Gastroesophageal sphincter (tissue), 4 donors: ENCODE results near the gene NPHS2. TPM values are rescaled to one million over a fixed set of nuclear protein-coding genes. Genes with fewer than 3 reads are reported as not detected.

Experiments
- ATAC-seq: fragments of 150-250 bp; one replicate; pipeline ENCODE4 v1.9.1; 2016; ENCODE audit warnings: mild to moderate bottlenecking, moderate library complexity
- H3K27ac ChIP-seq, 4 donors: fragments of 200-600 bp; sonication (generic) in 3 of 4; 1 replicate in 3 of 4; 2 replicates in 1 of 4; pipeline ENCODE4 v1.5.1; 2016 to 2019
- H3K27me3 ChIP-seq: fragments of 200-600 bp; sonication (generic); one replicate; pipeline ENCODE4 v1.5.1; 2019
- H3K36me3 ChIP-seq, 2 donors: fragments of 200-600 bp; sonication (generic); one replicate each; pipeline ENCODE4 v1.5.1; 2019; ENCODE audit warnings: control low read depth in 1 of 2
- H3K4me1 ChIP-seq, 3 donors: fragments of 200-600 bp; sonication (generic); 1 replicate in 2 of 3; 2 replicates in 1 of 3; pipeline ENCODE4 v1.5.1; 2016 to 2019; ENCODE audit warnings: control low read depth in 2 of 3
- H3K4me3 ChIP-seq, 2 donors: fragments of 200-600 bp; sonication (generic); one replicate each; pipeline ENCODE4 v1.5.1; 2019; ENCODE audit warnings: mild to moderate bottlenecking in 1 of 2, moderate library complexity in 1 of 2
- H3K9me3 ChIP-seq, 3 donors: fragments of 200-600 bp; sonication (generic); one replicate each; pipeline ENCODE4 v1.5.1; 2017 to 2019; ENCODE audit warnings: control low read depth in 2 of 3
- EP300 ChIP-seq: sonication (generic); formaldehyde crosslinking; IDR thresholded peaks from one replicate; pipeline ENCODE4 v1.6.1; 2017; ENCODE audit warnings: antibody characterized with exemption, mild to moderate bottlenecking
- POLR2A ChIP-seq, 2 donors: fragments of 450-650 bp; IDR thresholded peaks; one replicate each; pipeline ENCODE4 v1.6.1; 2017; ENCODE audit warnings: antibody characterized with exemption in 2 of 2, mild to moderate bottlenecking in 2 of 2, moderate library complexity in 1 of 2
- POLR2AphosphoS5 ChIP-seq: sonication (generic); formaldehyde crosslinking; IDR thresholded peaks from one replicate; pipeline ENCODE4 v1.6.1; 2017; ENCODE audit warnings: antibody characterized with exemption
- WGBS, 2 donors: methylation state at CpG; one replicate each; pipeline ENCODE4 v1.1.5; 2018; ENCODE audit warnings: low coverage in 1 of 2; 5-methylcytosine and 5-hydroxymethylcytosine counted together
- total RNA-seq, 4 donors: library from RNA; depleted of rRNA; stranded (reverse); fragments of >200 nt; gene quantifications; one replicate each; pipeline ENCODE4 v1.1.0, GENCODE V29; 2016
- TF ChIP-seq, protein P1 (sequence below), 4 experiments: fragments of 200-600 bp in 2 of 4; fragments of 450-650 bp in 2 of 4; sonication (generic) in 1 of 4; IDR thresholded peaks; one replicate each; pipeline ENCODE4 v1.5.1; 2017 to 2019; ENCODE audit warnings: antibody characterized with exemption in 4 of 4, mild to moderate bottlenecking in 2 of 4, moderate library complexity in 2 of 4

The NPHS2 gene
- total RNA-seq, 4 donors from 2014 or later = not detected

GRCh38 chr1:179576509-179576908 is 761 bp upstream of the NPHS2 start:
- WGBS, 2 donors = 18 to 20% methylated on average over 5 of the region's 5 CpGs
- H3K36me3 ChIP-seq = no peaks in the 10 kb centered on the region
- ATAC-seq = no peak
- H3K27ac ChIP-seq = no peak overlapping the region
- H3K4me1 ChIP-seq = peaks cover 0 to 10% (median 5%) of the 10 kb centered on the region in 3 donors
- peaks cover 81% of the 10 kb centered on the region for H3K27me3 ChIP-seq
- TF ChIP-seq EP300 (no peak), POLR2AphosphoS5 (no peak)
- no peaks in the 10 kb centered on the region for H3K9me3 ChIP-seq
- no peak overlapping the region for H3K4me3 ChIP-seq

- H3K4me3 ChIP-seq = no peak overlapping the region
- H3K27me3 ChIP-seq = peaks cover 4% of the 10 kb centered on the region
- H3K27ac ChIP-seq = no peak overlapping the region
- H3K9me3 ChIP-seq = no peaks in the 10 kb centered on the region
- no peak for ATAC-seq
- H3K36me3 ChIP-seq = no peaks in the 10 kb centered on the region
- TF ChIP-seq POLR2AphosphoS5 = no peak
- TF ChIP-seq POLR2A (IDR thresholded peaks at IDR 0.05) = no peak
- no peak for TF ChIP-seq EP300
- TF ChIP-seq, protein P1, sequence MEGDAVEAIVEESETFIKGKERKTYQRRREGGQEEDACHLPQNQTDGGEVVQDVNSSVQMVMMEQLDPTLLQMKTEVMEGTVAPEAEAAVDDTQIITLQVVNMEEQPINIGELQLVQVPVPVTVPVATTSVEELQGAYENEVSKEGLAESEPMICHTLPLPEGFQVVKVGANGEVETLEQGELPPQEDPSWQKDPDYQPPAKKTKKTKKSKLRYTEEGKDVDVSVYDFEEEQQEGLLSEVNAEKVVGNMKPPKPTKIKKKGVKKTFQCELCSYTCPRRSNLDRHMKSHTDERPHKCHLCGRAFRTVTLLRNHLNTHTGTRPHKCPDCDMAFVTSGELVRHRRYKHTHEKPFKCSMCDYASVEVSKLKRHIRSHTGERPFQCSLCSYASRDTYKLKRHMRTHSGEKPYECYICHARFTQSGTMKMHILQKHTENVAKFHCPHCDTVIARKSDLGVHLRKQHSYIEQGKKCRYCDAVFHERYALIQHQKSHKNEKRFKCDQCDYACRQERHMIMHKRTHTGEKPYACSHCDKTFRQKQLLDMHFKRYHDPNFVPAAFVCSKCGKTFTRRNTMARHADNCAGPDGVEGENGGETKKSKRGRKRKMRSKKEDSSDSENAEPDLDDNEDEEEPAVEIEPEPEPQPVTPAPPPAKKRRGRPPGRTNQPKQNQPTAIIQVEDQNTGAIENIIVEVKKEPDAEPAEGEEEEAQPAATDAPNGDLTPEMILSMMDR (IDR thresholded peaks at IDR 0.05) = no peak
- H3K4me1 ChIP-seq = no peaks in the 10 kb centered on the region
- 76 to 100% methylated on average over 1 of the region's 1 CpG for WGBS, 2 donors
Observed at GRCh38 chr1:179558078-179558477, 17.7 kb downstream of the NPHS2 start.

DNA sequence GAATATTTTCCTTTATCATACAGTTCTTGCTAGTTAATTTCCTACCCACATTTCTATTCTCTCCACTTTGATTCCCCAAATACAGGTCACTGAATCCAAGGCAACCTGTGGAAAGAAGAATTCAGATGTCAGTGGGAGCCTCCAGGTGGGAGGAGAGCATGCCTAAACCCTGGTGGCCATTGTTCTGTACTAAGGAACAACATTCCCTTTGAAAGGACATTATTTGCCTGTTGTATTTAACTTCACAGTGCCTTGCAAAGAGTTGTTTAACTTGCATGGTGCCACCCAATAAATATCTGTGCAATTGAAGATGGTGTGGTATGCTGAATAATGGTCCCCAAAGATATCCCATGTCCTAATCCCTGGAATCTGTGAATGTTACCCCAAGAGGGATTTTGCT is 21.3 kb downstream of the NPHS2 start:
- ATAC-seq = no peak
- H3K4me3 ChIP-seq = no peak overlapping the region
- no peaks in the 10 kb centered on the region for H3K36me3 ChIP-seq
- H3K27me3 ChIP-seq = no peaks in the 10 kb centered on the region
- no peaks in the 10 kb centered on the region for H3K9me3 ChIP-seq
- no peaks in the 10 kb centered on the region for H3K4me1 ChIP-seq
- TF ChIP-seq, protein P1 (IDR thresholded peaks at IDR 0.05) = no peak
- TF ChIP-seq EP300 (no peak), POLR2AphosphoS5 (no peak), POLR2A (IDR thresholded peaks at IDR 0.05) (no peak)
- no peak overlapping the region for H3K27ac ChIP-seq

- no peak overlapping the region for H3K4me3 ChIP-seq
- no peaks in the 10 kb centered on the region for H3K36me3 ChIP-seq
- H3K27me3 ChIP-seq = no peaks in the 10 kb centered on the region
- no peaks in the 10 kb centered on the region for H3K9me3 ChIP-seq
- 50 to 57% methylated on average over 5 to 8 of the region's 9 CpGs for WGBS, 2 donors
- H3K27ac ChIP-seq = no peak overlapping the region
- TF ChIP-seq POLR2A (IDR thresholded peaks at IDR 0.05) = no peak
- TF ChIP-seq EP300 = no peak
- TF ChIP-seq, protein P1 (IDR thresholded peaks at IDR 0.05) = no peak
- TF ChIP-seq POLR2AphosphoS5 = no peak
- ATAC-seq = no peak
- no peaks in the 10 kb centered on the region for H3K4me1 ChIP-seq
Observed at GRCh38 chr1:179550746-179551682, 24.7 kb downstream of the NPHS2 start.

DNA sequence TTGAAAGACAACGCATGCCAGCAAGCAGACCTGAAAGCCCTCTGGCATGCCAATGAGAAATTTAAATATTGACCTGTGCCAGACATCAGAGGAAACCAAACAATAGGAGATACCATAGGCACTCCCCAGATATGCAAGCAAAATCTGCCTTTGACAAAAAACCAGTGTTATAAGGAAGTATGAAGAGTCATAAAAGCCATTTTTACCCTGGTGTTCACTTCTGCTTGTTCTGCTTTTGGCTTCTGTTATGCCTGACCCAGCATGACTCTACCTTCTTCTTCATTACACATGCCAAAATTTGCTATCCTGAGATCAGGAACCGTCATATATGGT is 26.4 kb downstream of the NPHS2 start:
- Histone ChIP-seq H3K4me1 (no peaks in the 10 kb centered on the region), H3K27me3 (no peaks in the 10 kb centered on the region), H3K9me3 (no peaks in the 10 kb centered on the region), H3K36me3 (no peaks in the 10 kb centered on the region), H3K4me3 (no peak overlapping the region), H3K27ac (no peak overlapping the region)
- whole genome bisulfite sequencing, 2 donors = 82% methylated on average over 2 of the region's 2 CpGs; no CpG with 5 or more reads in 1 of the 2 donors
- TF ChIP-seq POLR2A (IDR thresholded peaks at IDR 0.05) = no peak
- no peak for ATAC-seq
